Spleen (tissue), 7 donors: ENCODE results near the gene SNX10.

Source experiments
- POLR2A ChIP-seq, 3 donors: fragments of 450-650 bp; IDR thresholded peaks; one replicate each; pipeline ENCODE4 v1.5.1; 2017; ENCODE audit warnings: antibody characterized with exemption in 3 of 3, mild to moderate bottlenecking in 1 of 3
- POLR2AphosphoS5 ChIP-seq, 3 donors: sonication (generic); formaldehyde crosslinking; IDR thresholded peaks; one replicate each; pipeline ENCODE4 v1.5.1; 2017; ENCODE audit warnings: antibody characterized with exemption in 3 of 3
- TF ChIP-seq, protein P1 (sequence below), 11 experiments: fragments of 200-600 bp in 7 of 11; fragments of 450-650 bp in 4 of 11; sonication (generic) in 4 of 11; IDR thresholded peaks in 8 of 11; conservative IDR thresholded peaks in 3 of 11; 1 replicate in 7 of 11; 2 replicates in 4 of 11; pipeline versions ENCODE4 v1.4.0 to v1.8.0; 2016 to 2021; ENCODE audit warnings: antibody characterized with exemption in 11 of 11, inconsistent platforms in 4 of 11, mild to moderate bottlenecking in 1 of 11
- donor health status: DM: no; HTN: no; CAD: no; lungs with moderate emphysema.
- donor health status: DM: no; HTN: no; CAD: no.
- donor health status: DM: no; HTN: no; CAD: no.

DNA sequence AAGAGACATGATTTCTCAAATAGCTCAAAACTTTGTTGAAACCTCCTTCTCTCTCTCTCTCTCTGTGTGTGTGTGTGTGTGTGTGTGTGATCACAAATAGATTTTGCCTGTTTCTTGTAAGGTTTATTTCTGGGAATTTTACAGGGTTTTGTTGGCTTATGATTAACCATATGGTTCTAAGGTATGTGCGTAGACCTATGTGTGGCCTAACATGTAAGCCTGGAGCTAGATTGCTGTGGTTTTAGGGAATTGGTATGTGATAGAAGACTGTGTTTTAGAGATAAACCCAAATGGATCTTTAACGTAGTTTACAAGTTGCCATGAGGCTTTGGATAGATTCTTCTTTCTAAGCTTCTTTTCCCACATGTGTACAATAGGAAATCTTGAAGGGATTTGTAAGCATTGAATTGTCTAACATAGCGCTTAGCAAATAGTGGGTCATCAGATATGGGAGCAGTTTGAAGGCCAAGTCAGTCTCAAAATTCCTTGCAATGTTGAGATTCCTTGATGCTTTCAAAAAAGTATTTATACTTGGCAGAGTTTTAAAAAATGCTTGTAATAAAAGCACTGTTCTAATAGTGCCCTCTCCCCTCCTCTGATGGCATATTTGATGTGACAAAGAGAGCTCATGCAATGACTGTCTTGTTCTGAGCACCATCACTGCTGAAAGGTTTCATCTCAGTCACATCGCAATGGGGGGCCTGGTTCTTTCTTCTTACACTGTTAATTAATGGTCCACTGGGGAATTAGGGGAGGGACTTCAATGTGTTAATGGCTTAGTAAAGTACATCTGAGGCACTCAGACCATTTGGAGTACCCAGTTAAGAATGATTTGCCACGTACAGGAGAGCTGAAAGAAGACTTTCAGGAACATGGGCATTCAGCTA lies 118.2 kb downstream of the SNX10 start:
- TF ChIP-seq, protein P1, sequence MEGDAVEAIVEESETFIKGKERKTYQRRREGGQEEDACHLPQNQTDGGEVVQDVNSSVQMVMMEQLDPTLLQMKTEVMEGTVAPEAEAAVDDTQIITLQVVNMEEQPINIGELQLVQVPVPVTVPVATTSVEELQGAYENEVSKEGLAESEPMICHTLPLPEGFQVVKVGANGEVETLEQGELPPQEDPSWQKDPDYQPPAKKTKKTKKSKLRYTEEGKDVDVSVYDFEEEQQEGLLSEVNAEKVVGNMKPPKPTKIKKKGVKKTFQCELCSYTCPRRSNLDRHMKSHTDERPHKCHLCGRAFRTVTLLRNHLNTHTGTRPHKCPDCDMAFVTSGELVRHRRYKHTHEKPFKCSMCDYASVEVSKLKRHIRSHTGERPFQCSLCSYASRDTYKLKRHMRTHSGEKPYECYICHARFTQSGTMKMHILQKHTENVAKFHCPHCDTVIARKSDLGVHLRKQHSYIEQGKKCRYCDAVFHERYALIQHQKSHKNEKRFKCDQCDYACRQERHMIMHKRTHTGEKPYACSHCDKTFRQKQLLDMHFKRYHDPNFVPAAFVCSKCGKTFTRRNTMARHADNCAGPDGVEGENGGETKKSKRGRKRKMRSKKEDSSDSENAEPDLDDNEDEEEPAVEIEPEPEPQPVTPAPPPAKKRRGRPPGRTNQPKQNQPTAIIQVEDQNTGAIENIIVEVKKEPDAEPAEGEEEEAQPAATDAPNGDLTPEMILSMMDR (IDR thresholded peaks at IDR 0.05 in 8 of 11, conservative IDR thresholded peaks at IDR 0.05 in 3 of 11), result no peak
- no peak for TF ChIP-seq POLR2A (IDR thresholded peaks at IDR 0.05)
- TF ChIP-seq POLR2AphosphoS5 (IDR thresholded peaks at IDR 0.05), result no peak
